ENCODE measurements around the gene GBF1.
"Not testable (repeated sequence)": the region's sequence is repeated elsewhere in the genome, so short reads cannot be mapped to it uniquely, and the experiment has no call there.

Gene GBF1

GRCh38 chr10:102268375-102268888, 23.1 kb downstream of the GBF1 start:
- DNase-seq = no peak

GRCh38 chr10:102269017-102269416, 23.7 kb downstream of the GBF1 start:
- no peak for DNase-seq

GRCh38 chr10:102274062-102274461, 28.7 kb downstream of the GBF1 start:
- DNase-seq = no peak

GRCh38 chr10:102275343-102275742, 30.0 kb downstream of the GBF1 start:
- DNase-seq = no peak

DNA sequence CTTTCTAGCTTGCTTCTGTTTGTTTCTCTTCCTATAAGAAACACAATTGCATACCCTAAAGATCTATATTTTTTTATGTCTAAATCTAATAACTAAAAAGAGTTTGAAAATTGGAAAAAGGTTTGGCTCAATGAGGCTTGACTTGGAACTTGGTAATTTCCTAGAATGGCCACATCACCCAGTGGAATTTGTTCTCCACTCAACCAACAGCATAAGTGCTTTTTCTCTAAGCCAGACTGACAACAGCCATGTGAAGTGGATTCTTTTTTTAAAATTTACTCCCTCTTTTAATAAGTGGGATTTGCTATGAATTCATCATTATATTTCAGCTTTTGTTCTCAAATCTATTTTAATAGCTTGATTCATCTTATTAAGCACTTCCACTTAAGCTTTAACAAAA, 33.8 kb downstream of the GBF1 start:
- DNase-seq = no peak

- no peak for DNase-seq
Observed at GRCh38 chr10:102280397-102281101, 35.2 kb downstream of the GBF1 start.

DNA sequence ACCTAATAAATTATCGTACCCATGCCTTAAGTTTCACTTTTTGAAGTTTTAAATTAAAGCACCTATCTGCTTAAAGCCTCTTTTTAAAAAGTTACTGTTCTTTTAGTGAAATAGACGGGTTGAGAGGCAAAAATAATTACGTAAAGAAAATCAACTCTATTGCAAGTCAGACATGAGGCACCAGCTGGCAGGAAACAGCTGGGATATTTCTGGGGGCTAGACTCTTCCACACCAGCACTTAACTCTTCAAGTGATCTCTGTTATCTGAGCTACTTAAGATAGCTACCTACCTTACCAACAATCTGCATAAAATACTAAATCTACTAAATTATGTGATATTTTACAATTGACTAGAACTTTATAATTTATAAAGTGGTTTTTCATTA, 35.8 kb downstream of the GBF1 start:
- no peak for DNase-seq

- no peak for DNase-seq
Observed at GRCh38 chr10:102283488-102283887, 38.2 kb downstream of the GBF1 start.

GRCh38 chr10:102283890-102284289, 38.6 kb downstream of the GBF1 start:
- DNase-seq = no peak

DNA sequence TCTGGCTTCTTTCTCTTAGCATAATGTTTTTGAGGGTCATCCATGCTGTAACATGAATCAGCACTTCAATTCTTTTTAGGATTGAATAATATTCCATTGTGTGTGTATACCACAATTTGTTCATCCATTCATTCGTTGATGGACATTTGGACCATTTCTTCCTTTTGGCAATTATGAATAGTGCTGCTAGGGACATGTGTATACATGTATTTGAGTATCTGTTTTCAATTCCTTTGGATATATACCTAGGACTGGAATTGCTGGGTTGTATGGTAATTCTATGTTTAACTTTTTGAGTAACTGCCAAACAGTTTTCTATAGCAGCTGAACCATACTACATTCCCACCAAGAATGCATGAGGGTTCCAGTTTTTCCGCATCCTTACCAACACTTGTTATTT, 39.2 kb downstream of the GBF1 start:
- DNase-seq = no peak

GRCh38 chr10:102285133-102285532, 39.8 kb downstream of the GBF1 start:
- DNase-seq = no peak

DNA sequence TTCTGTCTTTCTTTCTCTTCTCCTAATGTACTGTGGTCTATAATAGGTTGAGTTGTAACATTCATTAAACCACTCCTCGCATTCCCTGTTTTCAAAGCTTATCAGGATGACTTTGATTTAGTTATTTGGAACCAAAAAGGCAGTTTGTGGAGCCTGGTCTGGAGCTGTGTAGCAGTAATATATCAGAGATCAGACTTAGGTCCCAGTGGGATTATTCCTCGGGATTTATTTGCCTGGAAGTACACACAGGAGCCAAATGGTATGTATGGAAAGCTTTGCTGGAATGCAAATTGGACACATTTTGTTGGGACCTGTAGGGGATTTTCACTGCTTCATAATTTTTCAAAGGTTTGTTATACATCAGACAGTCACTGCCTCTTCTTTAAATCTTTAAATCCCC, 40.9 kb downstream of the GBF1 start:
- DNase-seq = no peak

- no peak for DNase-seq
Observed at GRCh38 chr10:102287538-102287937, 42.2 kb downstream of the GBF1 start.

DNA sequence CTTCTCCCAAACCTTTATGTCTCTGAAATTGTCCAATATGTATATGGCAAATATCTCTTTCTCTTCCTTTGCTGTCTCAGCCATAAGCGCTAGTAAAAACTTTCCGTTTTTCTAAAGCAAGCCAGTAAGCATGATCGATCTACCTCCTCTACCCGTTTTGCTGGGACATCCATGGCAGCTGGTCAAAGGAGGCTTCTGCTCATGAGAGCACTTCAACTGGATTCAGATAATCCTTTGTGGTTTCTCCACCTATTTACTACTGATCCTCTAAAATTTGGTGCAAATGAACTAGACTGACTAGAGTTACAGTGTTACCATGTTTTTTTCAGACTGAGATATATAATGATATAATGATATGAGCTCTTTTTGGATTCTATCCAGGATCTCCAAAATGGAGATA, 42.7 kb downstream of the GBF1 start:
- no peak for DNase-seq

DNA sequence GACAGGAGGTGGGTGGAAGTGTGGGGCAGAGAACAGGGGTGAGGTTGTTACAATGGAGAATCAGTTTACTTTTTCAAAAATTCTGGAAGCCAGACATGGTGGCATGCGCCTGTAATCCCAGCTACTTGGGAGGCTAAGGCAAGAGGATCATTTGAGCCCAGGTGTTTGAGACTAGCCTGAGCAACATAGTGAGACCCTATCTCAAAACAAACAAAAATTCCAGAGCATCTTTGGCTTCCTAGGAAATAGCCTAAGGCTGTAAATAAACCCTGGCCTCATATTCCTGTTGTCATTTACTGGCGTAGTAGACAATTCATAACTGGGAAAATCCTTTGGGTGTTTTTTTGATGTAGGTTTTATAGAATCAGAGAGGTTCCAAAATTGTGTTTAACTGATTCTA, 44.0 kb downstream of the GBF1 start:
- no peak for DNase-seq

DNA sequence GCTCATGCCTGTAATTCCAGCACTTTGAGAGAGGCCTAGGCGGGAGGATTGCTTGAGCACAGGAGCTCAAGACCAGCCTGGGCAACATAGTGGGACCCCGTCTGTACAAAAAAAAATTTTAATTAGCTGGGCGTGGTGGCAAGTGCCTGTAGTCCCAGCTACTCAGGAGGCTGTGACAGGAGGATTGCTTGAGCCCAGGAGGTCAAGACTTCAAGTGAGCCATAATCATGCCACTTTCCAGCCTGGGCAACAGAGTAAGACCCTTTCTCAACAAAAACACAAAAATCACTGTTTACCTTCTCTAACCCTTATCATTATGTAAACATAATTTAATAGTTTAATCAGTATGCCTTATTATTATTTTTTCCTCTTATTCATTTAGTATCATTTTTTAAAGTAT, 44.5 kb downstream of the GBF1 start:
- DNase-seq = no peak

DNA sequence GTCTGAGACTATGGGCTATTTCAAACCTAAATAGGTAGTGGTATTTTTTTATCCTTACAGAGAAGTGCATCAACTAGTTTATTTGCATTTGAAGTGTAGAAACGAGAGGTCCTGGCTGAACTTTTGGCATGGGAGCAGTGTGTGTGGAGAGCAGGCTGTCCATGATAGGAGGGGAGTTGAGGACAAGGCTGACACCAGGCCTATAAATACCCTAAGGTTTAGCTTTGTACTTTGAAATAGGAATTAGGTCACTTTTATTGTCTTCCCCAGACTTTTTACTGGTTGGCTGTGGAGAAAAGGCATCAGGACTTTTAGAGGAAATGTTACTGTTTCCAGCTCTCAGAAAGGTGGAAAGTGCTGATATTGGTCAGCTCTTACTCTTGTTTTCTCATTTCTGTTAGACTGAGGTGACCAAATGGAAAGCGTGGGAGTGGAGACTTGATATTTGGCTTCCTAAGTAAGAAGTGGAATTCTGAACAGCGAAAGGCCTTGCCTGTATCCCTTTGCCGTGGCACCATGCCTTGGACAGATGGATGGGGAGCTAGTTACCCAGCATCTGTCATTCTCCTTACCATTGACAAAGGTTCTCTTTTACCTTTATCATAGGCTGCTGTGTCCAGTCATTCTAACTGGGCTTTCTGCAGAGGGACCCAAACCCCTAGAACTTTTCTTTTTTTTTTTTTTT, 46.0 kb downstream of the GBF1 start:
- no peak for DNase-seq

- no peak for DNase-seq
Observed at GRCh38 chr10:102297101-102297500, 51.8 kb downstream of the GBF1 start.

- DNase-seq = no peak
Observed at GRCh38 chr10:102298899-102299298, 53.6 kb downstream of the GBF1 start.

GRCh38 chr10:102299873-102300272, 54.5 kb downstream of the GBF1 start:
- no peak for DNase-seq

DNA sequence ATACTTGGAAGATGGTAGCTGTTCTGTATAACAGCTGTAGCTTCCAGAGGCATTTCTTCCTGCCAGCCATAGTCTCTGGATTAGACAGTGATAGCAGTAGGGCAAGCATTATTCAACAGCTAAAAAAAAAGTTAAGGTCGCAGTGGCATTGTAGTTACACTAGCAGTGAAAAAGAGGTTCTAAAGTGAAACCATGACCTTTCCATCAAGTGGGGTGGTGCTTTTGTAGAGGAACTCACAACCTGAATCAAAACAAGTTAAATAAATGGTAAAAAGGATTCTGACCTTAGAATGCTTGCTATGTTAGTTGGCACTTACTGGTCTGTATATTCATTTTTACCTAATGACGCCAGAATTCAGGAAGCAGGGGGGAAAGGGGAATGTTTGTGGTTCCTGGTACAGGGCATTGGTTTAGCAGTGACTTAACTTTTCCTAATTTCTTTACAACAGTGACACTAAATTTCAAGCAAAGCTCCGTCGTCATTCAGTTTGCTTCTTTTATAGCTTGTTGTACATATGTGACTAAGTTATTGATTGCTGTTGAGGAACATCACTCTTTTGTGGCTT, 55.0 kb downstream of the GBF1 start:
- no peak for DNase-seq

GRCh38 chr10:102300912-102301311, 55.6 kb downstream of the GBF1 start:
- DNase-seq = not testable (repeated sequence)

- not testable (repeated sequence) for DNase-seq
Observed at GRCh38 chr10:102301332-102301731, 56.0 kb downstream of the GBF1 start.

GRCh38 chr10:102302611-102303010, 57.3 kb downstream of the GBF1 start:
- no peak for DNase-seq

Data from activated effector memory CD4-positive, alpha-beta T cell treated with anti-CD3 and anti-CD28 coated beads, Interleukin-2, amount 50 U/mL, for 16 hours (primary cell).